Endothelial cell of umbilical vein (primary cell): ENCODE measurements around the gene TMEM181.

ENCODE experiments used
- CTCF ChIP-seq, 2 donors: IDR thresholded peaks; 1 replicate in 1 of 2; 2 replicates in 1 of 2; pipeline ENCODE4 v1.5.1; 2011; ENCODE audit warnings: low read length in 2 of 2, mild to moderate bottlenecking in 2 of 2, moderate library complexity in 2 of 2, control low read depth in 1 of 2, inconsistent platforms in 1 of 2, low read depth in 1 of 2; ENCODE audit not compliant: insufficient read depth in 1 of 2; ENCODE audit errors: extremely low read depth in 1 of 2
- EZH2 ChIP-seq: IDR thresholded peaks from 2 replicates; pipeline ENCODE4 v1.6.1; 2012; ENCODE audit warnings: borderline replicate concordance, low read depth, mild to moderate bottlenecking, moderate library complexity, low read length, inconsistent platforms; ENCODE audit not compliant: severe bottlenecking
- GATA2 ChIP-seq: IDR thresholded peaks from 2 replicates; pipeline ENCODE4 v1.7.0; 2011; ENCODE audit warnings: low read depth, mild to moderate bottlenecking, moderate library complexity, mixed read lengths, low read length; ENCODE audit not compliant: insufficient read length, insufficient read depth
- JUN ChIP-seq: IDR thresholded peaks from 2 replicates; pipeline ENCODE4 v1.6.1; 2011; ENCODE audit warnings: borderline replicate concordance, low read depth; ENCODE audit not compliant: insufficient read length, insufficient read depth
- MAX ChIP-seq: IDR thresholded peaks from 2 replicates; pipeline ENCODE4 v1.6.1; 2011; ENCODE audit not compliant: insufficient read depth, insufficient read length
- MYC ChIP-seq: IDR thresholded peaks from one replicate; pipeline ENCODE4 v1.6.1; 2011; ENCODE audit warnings: mild to moderate bottlenecking, low read depth, low read length
- POLR2A ChIP-seq: IDR thresholded peaks from 2 replicates; pipeline ENCODE4 v1.6.1; 2012; ENCODE audit warnings: low read depth, mild to moderate bottlenecking, control low read depth, low read length
- POLR2AphosphoS5 ChIP-seq: IDR thresholded peaks from 2 replicates; pipeline ENCODE4 v1.6.1; 2012; ENCODE audit warnings: low read depth, mild to moderate bottlenecking, control low read depth, low read length, moderate library complexity; ENCODE audit not compliant: insufficient read depth

- TF ChIP-seq CTCF (IDR thresholded peaks at IDR 0.05; ENCODE audit: extremely low read depth in 1 of 2, insufficient read depth in 1 of 2, low read depth in 1 of 2, low read length in 2 of 2) (no peak), MAX (no peak), EZH2 (no peak), POLR2A (no peak), MYC (no peak), POLR2AphosphoS5 (no peak), GATA2 (no peak), JUN (no peak)
Observed at GRCh38 chr6:158565122-158565429, 5.2 kb downstream of the TMEM181 start.
